GM18858 (cell line): ENCODE results near the gene PRMT7.
A peak's percentile ranks its signal among the peaks of the same experiment; 100 is the strongest.

ENCODE experiments used
- ATAC-seq: cut with Tn5 transposase; IDR thresholded peaks from one replicate; pipeline ENCODE4 v1.9.1; 2021; ENCODE audit not compliant: unreplicated experiment

Gene PRMT7

GRCh38 chr16:68362262-68362913 lies 51.6 kb downstream of the PRMT7 start:
- no peak for ATAC-seq

GRCh38 chr16:68362947-68363657 lies 52.3 kb downstream of the PRMT7 start:
- ATAC-seq = no peak

GRCh38 chr16:68363658-68364521 lies 53.1 kb downstream of the PRMT7 start:
- no peak for ATAC-seq

- ATAC-seq = no peak
Measured at GRCh38 chr16:68364561-68364998, 53.8 kb downstream of the PRMT7 start.

GRCh38 chr16:68365167-68365817 lies 54.5 kb downstream of the PRMT7 start:
- ATAC-seq = no peak

- ATAC-seq = no peak
Measured at GRCh38 chr16:68366062-68366461, 55.2 kb downstream of the PRMT7 start.

GRCh38 chr16:68367030-68367429 lies 56.2 kb downstream of the PRMT7 start:
- ATAC-seq = no peak

- no peak for ATAC-seq
Measured at GRCh38 chr16:68367440-68367839, 56.6 kb downstream of the PRMT7 start.

GRCh38 chr16:68367891-68368290 lies 57.1 kb downstream of the PRMT7 start:
- no peak for ATAC-seq

- ATAC-seq = no peak
Measured at GRCh38 chr16:68368301-68368888, 57.6 kb downstream of the PRMT7 start.

- peak; percentile 11 for ATAC-seq
Measured at GRCh38 chr16:68369168-68369567, 58.3 kb downstream of the PRMT7 start.

GRCh38 chr16:68369697-68370580 lies 59.1 kb downstream of the PRMT7 start:
- peak; percentile 51 for ATAC-seq

GRCh38 chr16:68370581-68371275 lies 59.9 kb downstream of the PRMT7 start:
- no peak for ATAC-seq

- ATAC-seq = no peak
Measured at GRCh38 chr16:68371276-68371651, 60.4 kb downstream of the PRMT7 start.

GRCh38 chr16:68371706-68372380 lies 61.0 kb downstream of the PRMT7 start:
- ATAC-seq = no peak

- no peak for ATAC-seq
Measured at GRCh38 chr16:68372381-68372720, 61.5 kb downstream of the PRMT7 start.

GRCh38 chr16:68372806-68373205 lies 62.0 kb downstream of the PRMT7 start:
- no peak for ATAC-seq

- no peak for ATAC-seq
Measured at GRCh38 chr16:68373528-68374245, 62.9 kb downstream of the PRMT7 start.
